SK-N-SH treated with all-trans-retinoic acid at 6 μM for 48 hours (cell line): ENCODE measurements around the gene KRT82.

Experiments used
- BACH2 ChIP-seq: fragments of 250-450 bp; sonication (Bioruptor Pico); IDR thresholded peaks from 2 replicates; pipeline ENCODE4 v1.9.0; 2021; ENCODE audit warnings: mild to moderate bottlenecking, borderline replicate concordance
- CSDC2 ChIP-seq: fragments of 250-450 bp; sonication (Bioruptor Pico); IDR thresholded peaks from 2 replicates; pipeline ENCODE4 v1.5.0; 2020; ENCODE audit warnings: mild to moderate bottlenecking, moderate library complexity
- GLIS3 ChIP-seq: fragments of 250-450 bp; sonication (Bioruptor Pico); IDR thresholded peaks from 2 replicates; pipeline ENCODE4 v1.5.0; 2020; ENCODE audit warnings: mild to moderate bottlenecking, moderate library complexity
- RARB ChIP-seq: fragments of 250-450 bp; sonication (Bioruptor Pico); IDR thresholded peaks from 2 replicates; pipeline ENCODE4 v1.8.0; 2021; ENCODE audit warnings: mild to moderate bottlenecking, moderate library complexity
- SNAI2 ChIP-seq: fragments of 250-450 bp; sonication (Bioruptor Pico); IDR thresholded peaks from 2 replicates; pipeline ENCODE4 v1.5.0; 2020; ENCODE audit warnings: mild to moderate bottlenecking, moderate library complexity
- TCF4 ChIP-seq: fragments of 250-450 bp; sonication (Bioruptor Pico); IDR thresholded peaks from 2 replicates; pipeline ENCODE4 v1.8.0; 2021; ENCODE audit warnings: mild to moderate bottlenecking, moderate library complexity, borderline replicate concordance
- TOX ChIP-seq: fragments of 250-450 bp; sonication (Bioruptor Pico); IDR thresholded peaks from 2 replicates; pipeline ENCODE4 v1.8.0; 2021; ENCODE audit warnings: mild to moderate bottlenecking, moderate library complexity, borderline replicate concordance
- ZC3H10 ChIP-seq: fragments of 250-450 bp; sonication (Bioruptor Pico); IDR thresholded peaks from 2 replicates; pipeline ENCODE4 v1.5.1; 2021; ENCODE audit warnings: mild to moderate bottlenecking, moderate library complexity
- ZFP3 ChIP-seq: fragments of 250-450 bp; sonication (Bioruptor Pico); IDR thresholded peaks from 2 replicates; pipeline ENCODE4 v1.5.0; 2020; ENCODE audit warnings: mild to moderate bottlenecking, moderate library complexity
- ZNF565 ChIP-seq: fragments of 450-650 bp; formaldehyde crosslinking; conservative IDR thresholded peaks from 2 replicates; pipeline ENCODE4 v1.5.0; 2020; ENCODE audit warnings: low read depth, mild to moderate bottlenecking, moderate library complexity
- ZNF8 ChIP-seq: fragments of 450-650 bp; formaldehyde crosslinking; IDR thresholded peaks from 2 replicates; pipeline ENCODE4 v1.5.0; 2020; ENCODE audit warnings: mild to moderate bottlenecking, moderate library complexity
- TF ChIP-seq, protein P1 (sequence below): fragments of 250-450 bp; sonication (Bioruptor Pico); IDR thresholded peaks from 2 replicates; pipeline ENCODE4 v1.8.0; 2020; ENCODE audit warnings: mild to moderate bottlenecking, moderate library complexity, borderline replicate concordance
- TF ChIP-seq, protein P2 (sequence below): fragments of 250-450 bp; sonication (Bioruptor Pico); IDR thresholded peaks from 2 replicates; pipeline ENCODE4 v1.5.0; 2020; ENCODE audit warnings: mild to moderate bottlenecking, moderate library complexity

DNA sequence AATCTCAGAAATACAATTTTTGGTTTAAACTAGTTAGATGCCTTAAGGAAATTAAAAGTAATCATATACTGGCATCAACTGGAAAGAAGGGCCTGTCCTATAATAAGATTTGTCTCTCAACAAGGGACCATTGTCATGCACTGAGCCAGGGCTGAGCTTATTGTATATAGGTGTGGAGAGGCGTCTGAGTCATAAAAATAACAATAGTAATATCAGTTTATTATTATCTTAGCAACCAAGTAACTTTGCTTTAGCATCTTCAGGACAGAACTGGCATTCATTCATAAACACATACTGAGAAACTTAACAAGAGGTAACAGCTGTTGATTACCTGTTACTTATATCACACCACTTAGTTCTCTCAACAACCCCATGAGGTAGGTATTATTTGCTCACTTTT, 20.9 kb upstream of the KRT82 start:
- no peak for TF ChIP-seq ZNF565
- TF ChIP-seq, protein P1, sequence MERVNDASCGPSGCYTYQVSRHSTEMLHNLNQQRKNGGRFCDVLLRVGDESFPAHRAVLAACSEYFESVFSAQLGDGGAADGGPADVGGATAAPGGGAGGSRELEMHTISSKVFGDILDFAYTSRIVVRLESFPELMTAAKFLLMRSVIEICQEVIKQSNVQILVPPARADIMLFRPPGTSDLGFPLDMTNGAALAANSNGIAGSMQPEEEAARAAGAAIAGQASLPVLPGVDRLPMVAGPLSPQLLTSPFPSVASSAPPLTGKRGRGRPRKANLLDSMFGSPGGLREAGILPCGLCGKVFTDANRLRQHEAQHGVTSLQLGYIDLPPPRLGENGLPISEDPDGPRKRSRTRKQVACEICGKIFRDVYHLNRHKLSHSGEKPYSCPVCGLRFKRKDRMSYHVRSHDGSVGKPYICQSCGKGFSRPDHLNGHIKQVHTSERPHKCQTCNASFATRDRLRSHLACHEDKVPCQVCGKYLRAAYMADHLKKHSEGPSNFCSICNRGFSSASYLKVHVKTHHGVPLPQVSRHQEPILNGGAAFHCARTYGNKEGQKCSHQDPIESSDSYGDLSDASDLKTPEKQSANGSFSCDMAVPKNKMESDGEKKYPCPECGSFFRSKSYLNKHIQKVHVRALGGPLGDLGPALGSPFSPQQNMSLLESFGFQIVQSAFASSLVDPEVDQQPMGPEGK (CRISPR knock-in tag) = no peak
- TF ChIP-seq, protein P2, sequence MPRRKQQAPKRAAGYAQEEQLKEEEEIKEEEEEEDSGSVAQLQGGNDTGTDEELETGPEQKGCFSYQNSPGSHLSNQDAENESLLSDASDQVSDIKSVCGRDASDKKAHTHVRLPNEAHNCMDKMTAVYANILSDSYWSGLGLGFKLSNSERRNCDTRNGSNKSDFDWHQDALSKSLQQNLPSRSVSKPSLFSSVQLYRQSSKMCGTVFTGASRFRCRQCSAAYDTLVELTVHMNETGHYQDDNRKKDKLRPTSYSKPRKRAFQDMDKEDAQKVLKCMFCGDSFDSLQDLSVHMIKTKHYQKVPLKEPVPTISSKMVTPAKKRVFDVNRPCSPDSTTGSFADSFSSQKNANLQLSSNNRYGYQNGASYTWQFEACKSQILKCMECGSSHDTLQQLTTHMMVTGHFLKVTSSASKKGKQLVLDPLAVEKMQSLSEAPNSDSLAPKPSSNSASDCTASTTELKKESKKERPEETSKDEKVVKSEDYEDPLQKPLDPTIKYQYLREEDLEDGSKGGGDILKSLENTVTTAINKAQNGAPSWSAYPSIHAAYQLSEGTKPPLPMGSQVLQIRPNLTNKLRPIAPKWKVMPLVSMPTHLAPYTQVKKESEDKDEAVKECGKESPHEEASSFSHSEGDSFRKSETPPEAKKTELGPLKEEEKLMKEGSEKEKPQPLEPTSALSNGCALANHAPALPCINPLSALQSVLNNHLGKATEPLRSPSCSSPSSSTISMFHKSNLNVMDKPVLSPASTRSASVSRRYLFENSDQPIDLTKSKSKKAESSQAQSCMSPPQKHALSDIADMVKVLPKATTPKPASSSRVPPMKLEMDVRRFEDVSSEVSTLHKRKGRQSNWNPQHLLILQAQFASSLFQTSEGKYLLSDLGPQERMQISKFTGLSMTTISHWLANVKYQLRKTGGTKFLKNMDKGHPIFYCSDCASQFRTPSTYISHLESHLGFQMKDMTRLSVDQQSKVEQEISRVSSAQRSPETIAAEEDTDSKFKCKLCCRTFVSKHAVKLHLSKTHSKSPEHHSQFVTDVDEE = no peak
- no peak for TF ChIP-seq ZFP3
- no peak for TF ChIP-seq BACH2
- TF ChIP-seq SNAI2 = no peak
- no peak for TF ChIP-seq GLIS3 (CRISPR knock-in tag)
- TF ChIP-seq RARB (CRISPR knock-in tag) = no peak
- no peak for TF ChIP-seq ZC3H10 (CRISPR knock-in tag)
- TF ChIP-seq ZNF8 (CRISPR knock-in tag) = no peak
- TF ChIP-seq CSDC2 (CRISPR knock-in tag) = no peak
- no peak for TF ChIP-seq TCF4 (CRISPR knock-in tag)
- TF ChIP-seq TOX = no peak
